K562 (cell line): ENCODE results near the gene NFATC2. TPM values are rescaled to one million over a fixed set of nuclear protein-coding genes. Genes with fewer than 3 reads are reported as not detected.

Experiments used
- E4F1 ChIP-seq: fragments of 250-450 bp; sonication (Bioruptor Pico); IDR thresholded peaks from 2 replicates; pipeline ENCODE4 v1.5.0; 2021; ENCODE audit warnings: mild to moderate bottlenecking, borderline replicate concordance
- EGR1 ChIP-seq: fragments of 450-650 bp; conservative IDR thresholded peaks from 2 replicates; pipeline ENCODE4 v1.6.1; 2017; ENCODE audit warnings: mild to moderate bottlenecking
- GABPB1 ChIP-seq: sonication (generic); formaldehyde crosslinking; IDR thresholded peaks from 2 replicates; pipeline ENCODE4 v1.8.0; 2022; ENCODE audit warnings: mild to moderate bottlenecking, missing genetic modification reagents
- HMG20B ChIP-seq: fragments of 250-450 bp; sonication (Bioruptor Pico); IDR thresholded peaks from 2 replicates; pipeline ENCODE4 v1.5.0; 2021; ENCODE audit warnings: mild to moderate bottlenecking
- KDM2B ChIP-seq: fragments of 250-450 bp; sonication (Bioruptor Pico); IDR thresholded peaks from 2 replicates; pipeline ENCODE4 v1.8.0; 2021; ENCODE audit warnings: mild to moderate bottlenecking, moderate library complexity
- NFE2 ChIP-seq: IDR thresholded peaks from 2 replicates; pipeline ENCODE4 v1.6.1; 2014; ENCODE audit warnings: antibody characterized with exemption, low read depth
- REST ChIP-seq, 2 experiments: fragments of 450-650 bp; formaldehyde crosslinking in 1 of 2; IDR thresholded peaks; 2 replicates each; pipeline versions ENCODE4 v1.4.0 to v1.6.1; 2014 to 2020; ENCODE audit warnings: mild to moderate bottlenecking in 2 of 2, borderline replicate concordance in 1 of 2, low read depth in 1 of 2
- TCFL5 ChIP-seq: fragments of 250-450 bp; sonication (Bioruptor Pico); conservative IDR thresholded peaks from 2 replicates; pipeline ENCODE4 v1.6.1; 2021; ENCODE audit warnings: mild to moderate bottlenecking, moderate library complexity, matching md5 sums
- WHSC1 ChIP-seq: IDR thresholded peaks from one replicate; pipeline ENCODE4 v1.6.1; 2012; ENCODE audit warnings: low read length, control low read depth, inconsistent platforms
- ZBTB33 ChIP-seq: sonication (generic); formaldehyde crosslinking; IDR thresholded peaks from 2 replicates; pipeline ENCODE4 v1.8.1; 2023; ENCODE audit warnings: mild to moderate bottlenecking, missing genetic modification reagents
- ZNF274 ChIP-seq: IDR thresholded peaks from 2 replicates; pipeline ENCODE4 v1.6.1; 2011; ENCODE audit warnings: low read depth, mild to moderate bottlenecking, low read length, moderate library complexity, borderline replicate concordance
- polyA plus RNA-seq, 8 experiments: library from polyadenylated mRNA; depleted of rRNA in 4 of 8; stranded (reverse) in 5 of 8; unstranded in 3 of 8; fragments of >200 nt; fragmentation: Nextera tagmentation in 2 of 8; fragmentation: Illumina TruSeq in 1 of 8; extraction: Ambion mirVana in 2 of 8; extraction: Trizol in 1 of 8; gene quantifications; 2 replicates each; pipeline versions ENCODE4 v1.2.1 to v1.2.3, GENCODE V29; 2011 to 2014; ENCODE audit warnings: inconsistent platforms in 1 of 8, missing spikeins in 1 of 8
- total RNA-seq, 7 experiments: library from RNA; depleted of rRNA in 6 of 7; stranded (reverse); fragments of >200 nt in 6 of 7; fragmentation: Illumina TruSeq in 2 of 7; extraction: Trizol in 2 of 7; gene quantifications; 2 replicates each; pipeline versions ENCODE4 v1.2.1 to v1.2.3, GENCODE V29; 2011 to 2021; ENCODE audit warnings: low replicate concordance in 1 of 7

Gene NFATC2
- total and polyA plus RNA-seq, 9 of the 15 experiments (the other 6 are each of a cell fraction or from before 2014, with no cell fraction given): 1.9 to 11.2 (median 3.0) TPM

GRCh38 chr20:51541189-51542032 is 1.1 kb downstream of the NFATC2 start (continued):
- no peak for TF ChIP-seq ZNF274
- TF ChIP-seq GABPB1 (CRISPR knock-in tag): 0 out of 2 replicates have a peak, but pooled peaks have one; percentile 17
- 0 out of 2 replicates have a peak, but pooled peaks have one; percentile 41 for TF ChIP-seq TCFL5 (CRISPR knock-in tag)
- no peak for TF ChIP-seq HMG20B (CRISPR knock-in tag)
- no peak for TF ChIP-seq NFE2
- TF ChIP-seq WHSC1: no peak
- TF ChIP-seq REST (IDR thresholded peaks at IDR 0.05; ENCODE audit: borderline replicate concordance): peak; percentile 44
- no peak for TF ChIP-seq REST (CRISPR knock-in tag; IDR thresholded peaks at IDR 0.05; ENCODE audit: low read depth)
- TF ChIP-seq ZBTB33 (CRISPR knock-in tag): 0 out of 2 replicates have a peak, but pooled peaks have one; percentile 48
- peak; percentile 43; the same call in 1 of the 2 replicates for TF ChIP-seq EGR1
- TF ChIP-seq E4F1: no peak
- TF ChIP-seq KDM2B (CRISPR knock-in tag): no peak
